B cell (primary cell): ENCODE data around the gene TBC1D25. TPM values are rescaled to one million over a fixed set of nuclear protein-coding genes. Genes with fewer than 3 reads are reported as not detected.

Experiments
- ATAC-seq: fragments of 200-7000 bp; cut with Tn5 transposase; one replicate; pipeline ENCODE4 v1.10.0; 2021; ENCODE audit warnings: low read depth, mild to moderate bottlenecking, moderate number of reproducible peaks, moderate library complexity
- CTCF ChIA-PET: fragments of 350-600 bp; sonication (Branson Sonifier 250); formaldehyde crosslinking; loops from one replicate; lab custom pipeline; 2021; ENCODE audit warnings: antibody characterized with exemption, inconsistent platforms; lab: Charles Lee
- POLR2A ChIA-PET: fragments of 350-600 bp; sonication (Branson Sonifier 250); formaldehyde crosslinking; loops from one replicate; lab custom pipeline; 2021; ENCODE audit warnings: antibody characterized with exemption; lab: Charles Lee
- DNase-seq: peaks from one replicate; pipeline ENCODE4 v3.0.0; 2013
- H2AFZ ChIP-seq: 2 replicates; pipeline ENCODE4 v1.6.1; 2012; ENCODE audit warnings: mild to moderate bottlenecking, low read depth, low read length; ENCODE audit not compliant: insufficient read depth, poor library complexity, severe bottlenecking
- H3K27ac ChIP-seq, 2 donors: 1 replicate in 1 of 2; 2 replicates in 1 of 2; pipeline ENCODE4 v1.5.1; 2012 to 2013; ENCODE audit warnings: low read length in 2 of 2, mild to moderate bottlenecking in 2 of 2, moderate library complexity in 1 of 2
- H3K27me3 ChIP-seq, 4 experiments: fragments of 200-600 bp in 1 of 4; sonication (generic) in 1 of 4; replicated peaks in 1 of 4; 1 replicate in 2 of 4; 2 replicates in 2 of 4; pipeline versions ENCODE4 v1.6.1 to v1.7.0; 2013 to 2016; ENCODE audit warnings: low read length in 3 of 4, mild to moderate bottlenecking in 2 of 4, mixed read lengths in 1 of 4, moderate library complexity in 1 of 4; ENCODE audit not compliant: insufficient read depth in 4 of 4, control insufficient read depth in 3 of 4; ENCODE audit errors: control extremely low read depth in 1 of 4
- H3K36me3 ChIP-seq, 2 experiments: replicated peaks in 1 of 2; 1 replicate in 1 of 2; 2 replicates in 1 of 2; pipeline versions ENCODE4 v1.6.1 to v1.7.1; 2013; ENCODE audit warnings: low read length in 1 of 2; ENCODE audit not compliant: insufficient read depth in 2 of 2, control insufficient read depth in 1 of 2; ENCODE audit errors: control extremely low read depth in 1 of 2, extremely low read depth in 1 of 2
- H3K4me1 ChIP-seq, 2 donors: fragments of 200-600 bp in 1 of 2; sonication (generic) in 1 of 2; 1 replicate in 1 of 2; 2 replicates in 1 of 2; pipeline versions ENCODE4 v1.5.1 to v1.6.1; 2013 to 2017; ENCODE audit warnings: low read length in 2 of 2; ENCODE audit not compliant: control insufficient read depth in 2 of 2, insufficient read depth in 2 of 2
- H3K4me2 ChIP-seq: replicated peaks from 2 replicates; pipeline ENCODE3; 2012; ENCODE audit warnings: mild to moderate bottlenecking, low read depth, low read length; ENCODE audit not compliant: poor library complexity, severe bottlenecking
- H3K4me3 ChIP-seq, 5 experiments: fragments of 200-600 bp in 1 of 5; sonication (generic) in 1 of 5; 1 replicate in 3 of 5; 2 replicates in 2 of 5; pipeline versions ENCODE4 v1.5.1 to v1.7.0; 2011 to 2016; ENCODE audit warnings: low read length in 4 of 5, mild to moderate bottlenecking in 4 of 5, low read depth in 2 of 5, control low read depth in 1 of 5, moderate library complexity in 1 of 5; ENCODE audit not compliant: insufficient read depth in 1 of 5; ENCODE audit errors: control extremely low read depth in 1 of 5, extremely low read depth in 1 of 5
- H3K79me2 ChIP-seq: fragments of 200-600 bp; sonication (generic); one replicate; pipeline ENCODE4 v1.6.0; 2016; ENCODE audit warnings: low read length; ENCODE audit not compliant: control insufficient read depth, insufficient read depth
- H3K9ac ChIP-seq: fragments of 200-600 bp; sonication (generic); 2 replicates; pipeline ENCODE4 v1.6.1; 2017; ENCODE audit warnings: mild to moderate bottlenecking, low read length, moderate library complexity
- H3K9me3 ChIP-seq, 3 donors: one replicate each; pipeline versions ENCODE4 v1.6.1 to v1.7.1; 2013; ENCODE audit warnings: low read length in 2 of 3; ENCODE audit not compliant: control insufficient read depth in 2 of 3, insufficient read depth in 1 of 3; ENCODE audit errors: control extremely low read depth in 1 of 3
- H4K20me1 ChIP-seq: 2 replicates; pipeline ENCODE4 v1.6.0; 2012; ENCODE audit warnings: mild to moderate bottlenecking, low read length; ENCODE audit not compliant: insufficient read depth, control insufficient read depth, poor library complexity, severe bottlenecking
- H3K27ac Mint-ChIP-seq: one replicate; pipeline ENCODE4 v1.8.0; 2021; ENCODE audit warnings: mixed read lengths
- H3K27me3 Mint-ChIP-seq: one replicate; pipeline ENCODE4 v1.8.0; 2021; ENCODE audit warnings: mixed read lengths
- H3K4me1 Mint-ChIP-seq: one replicate; pipeline ENCODE4 v1.8.0; 2021; ENCODE audit warnings: mixed read lengths
- H3K4me3 Mint-ChIP-seq: one replicate; pipeline ENCODE4 v1.8.0; 2021; ENCODE audit warnings: mixed read lengths
- H3K9me3 Mint-ChIP-seq: one replicate; pipeline ENCODE4 v1.8.0; 2022; ENCODE audit warnings: mixed read lengths; ENCODE audit not compliant: insufficient read depth
- EZH2 ChIP-seq: IDR thresholded peaks from 2 replicates; pipeline ENCODE4 v1.6.1; 2012; ENCODE audit warnings: borderline replicate concordance, low read depth, mild to moderate bottlenecking, moderate library complexity, low read length; ENCODE audit not compliant: insufficient read depth, poor library complexity, severe bottlenecking
- WGBS: methylation state at CpG from one replicate; pipeline ENCODE4 v1.1.5; 2013; ENCODE audit warnings: missing lambda C conversion rate; ENCODE audit not compliant: insufficient coverage; 5-methylcytosine and 5-hydroxymethylcytosine counted together
- intact Hi-C: fragments of 100-400 bp; cut with micrococcal nuclease; formaldehyde crosslinking; loops from one replicate; pipeline ENCODE4 v1.10.0; 2022
- polyA plus RNA-seq: library from polyadenylated mRNA; depleted of rRNA; stranded (reverse); fragments of >200 nt; gene quantifications from 2 replicates; pipeline ENCODE4 v1.2.3, GENCODE V29; 2012
- total RNA-seq, 2 donors: library from RNA; stranded (reverse); fragments of 120-200 nt in 1 of 2; gene quantifications; 1 replicate in 1 of 2; 2 replicates in 1 of 2; pipeline versions ENCODE4 v1.2.3 to v1.2.4, GENCODE V29; 2013 to 2022
- TF ChIP-seq, protein P1 (sequence below): fragments of 200-600 bp; IDR thresholded peaks from one replicate; pipeline ENCODE4 v1.8.0; 2022; ENCODE audit warnings: antibody characterized with exemption, mild to moderate bottlenecking

TBC1D25 gene
- total and polyA plus RNA-seq, 2 donors (not counting 1 experiment from before 2014, with no cell fraction given), result 24.6 to 31.5 TPM

DNA sequence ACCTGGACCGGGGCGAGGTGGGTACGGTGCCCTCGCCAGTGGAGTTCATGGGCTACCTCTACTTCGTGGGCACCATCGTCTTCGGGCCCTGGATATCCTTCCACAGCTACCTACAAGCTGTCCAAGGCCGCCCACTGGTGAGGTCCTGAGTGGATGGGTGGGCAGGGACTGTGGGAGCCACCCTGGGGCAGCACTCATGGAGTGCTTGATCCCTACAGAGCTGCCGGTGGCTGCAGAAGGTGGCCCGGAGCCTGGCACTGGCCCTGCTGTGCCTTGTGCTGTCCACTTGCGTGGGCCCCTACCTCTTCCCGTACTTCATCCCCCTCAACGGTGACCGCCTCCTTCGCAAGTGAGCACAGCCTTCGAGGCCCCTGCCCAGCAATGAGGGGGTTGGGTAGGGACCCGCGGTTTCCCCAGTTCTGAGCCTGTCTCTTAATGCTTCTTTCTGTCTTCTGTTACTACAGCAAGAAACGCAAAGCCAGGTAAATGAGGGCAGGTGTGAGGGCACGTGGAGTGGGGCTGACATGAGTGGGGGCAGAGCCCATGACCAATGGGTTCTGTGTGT is 27.1 kb upstream of the TBC1D25 start:
- no peaks in the 10 kb centered on the region for H3K9me3 Mint-ChIP-seq
- no peak overlapping the region for H3K4me3 Mint-ChIP-seq
- DNase-seq, result no peak

GRCh38 chrX:48513670-48514069 is 25.8 kb upstream of the TBC1D25 start:
- H2AFZ ChIP-seq, result no peak overlapping the region
- TF ChIP-seq EZH2, result no peak
- TF ChIP-seq, protein P1, sequence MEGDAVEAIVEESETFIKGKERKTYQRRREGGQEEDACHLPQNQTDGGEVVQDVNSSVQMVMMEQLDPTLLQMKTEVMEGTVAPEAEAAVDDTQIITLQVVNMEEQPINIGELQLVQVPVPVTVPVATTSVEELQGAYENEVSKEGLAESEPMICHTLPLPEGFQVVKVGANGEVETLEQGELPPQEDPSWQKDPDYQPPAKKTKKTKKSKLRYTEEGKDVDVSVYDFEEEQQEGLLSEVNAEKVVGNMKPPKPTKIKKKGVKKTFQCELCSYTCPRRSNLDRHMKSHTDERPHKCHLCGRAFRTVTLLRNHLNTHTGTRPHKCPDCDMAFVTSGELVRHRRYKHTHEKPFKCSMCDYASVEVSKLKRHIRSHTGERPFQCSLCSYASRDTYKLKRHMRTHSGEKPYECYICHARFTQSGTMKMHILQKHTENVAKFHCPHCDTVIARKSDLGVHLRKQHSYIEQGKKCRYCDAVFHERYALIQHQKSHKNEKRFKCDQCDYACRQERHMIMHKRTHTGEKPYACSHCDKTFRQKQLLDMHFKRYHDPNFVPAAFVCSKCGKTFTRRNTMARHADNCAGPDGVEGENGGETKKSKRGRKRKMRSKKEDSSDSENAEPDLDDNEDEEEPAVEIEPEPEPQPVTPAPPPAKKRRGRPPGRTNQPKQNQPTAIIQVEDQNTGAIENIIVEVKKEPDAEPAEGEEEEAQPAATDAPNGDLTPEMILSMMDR, result no peak
- ChIA-PET POLR2A (no interaction called here), CTCF (no interaction called here)
- H3K27ac Mint-ChIP-seq, result no peak overlapping the region
- H3K27me3 ChIP-seq, result no peaks in the 10 kb centered on the region
- H3K9me3 Mint-ChIP-seq, result no peaks in the 10 kb centered on the region
- H3K4me3 ChIP-seq, result no peak overlapping the region
- no peaks in the 10 kb centered on the region for H3K9me3 ChIP-seq
- H3K4me2 ChIP-seq, result no peak overlapping the region
- peaks cover 0 to 7% of the 10 kb centered on the region in 2 donors for H3K4me1 ChIP-seq
- ATAC-seq (no peak), DNase-seq (no peak)
- WGBS, result no CpG with 5 or more reads among the region's 4 CpGs
- H3K36me3 ChIP-seq, result no peaks in the 10 kb centered on the region
- no peaks in the 10 kb centered on the region for H3K79me2 ChIP-seq
- no peaks in the 10 kb centered on the region for H3K27me3 Mint-ChIP-seq
- no peaks in the 10 kb centered on the region for H4K20me1 ChIP-seq
- no peak overlapping the region for H3K27ac ChIP-seq
- intact Hi-C loops, result no loop called here
- H3K4me3 Mint-ChIP-seq, result no peak overlapping the region
- no peak overlapping the region for H3K9ac ChIP-seq
- peaks cover 8% of the 10 kb centered on the region for H3K4me1 Mint-ChIP-seq

More for the DNA sequence above, 27.1 kb upstream of the TBC1D25 start:
- no peak for ATAC-seq
- Mint-ChIP-seq H3K4me1 (peaks cover 12% of the 10 kb centered on the region), H3K27me3 (no peaks in the 10 kb centered on the region), H3K27ac (no peak overlapping the region)
- H3K27ac ChIP-seq, result no peak overlapping the region
- no peaks in the 10 kb centered on the region for H3K79me2 ChIP-seq
- H3K9ac ChIP-seq, result no peak overlapping the region
- TF ChIP-seq, protein P1, result no peak
- no peak for TF ChIP-seq EZH2
- peaks cover 3 to 13% of the 10 kb centered on the region in 2 donors for H3K4me1 ChIP-seq
- H3K4me3 ChIP-seq, result no peak overlapping the region
- no peak overlapping the region for H3K4me2 ChIP-seq
- ChIA-PET POLR2A (no interaction called here), CTCF (no interaction called here)
- 80% methylated on average over 1 of the region's 20 CpGs for WGBS
- no peaks in the 10 kb centered on the region for H3K27me3 ChIP-seq
- intact Hi-C loops, result no loop called here
- no peak overlapping the region for H2AFZ ChIP-seq
- H3K36me3 ChIP-seq, result no peaks in the 10 kb centered on the region
- no peaks in the 10 kb centered on the region for H3K9me3 ChIP-seq
- no peaks in the 10 kb centered on the region for H4K20me1 ChIP-seq
